Mesenchymal stem cell (in vitro differentiated cells and primary cell): ENCODE data around the gene MYH9.

Source experiments
- DNase-seq: peaks from one replicate; pipeline ENCODE4 v3.0.0-alpha.2; 2013
- H2AFZ ChIP-seq: one replicate; pipeline ENCODE4 v1.6.1; 2013; ENCODE audit warnings: low read depth, mild to moderate bottlenecking, control low read depth, inconsistent platforms, low read length, moderate library complexity
- H2AK5ac ChIP-seq: 2 replicates; pipeline ENCODE4 v1.6.1; 2013; ENCODE audit warnings: low read length, moderate library complexity, mild to moderate bottlenecking, inconsistent platforms; ENCODE audit not compliant: severe bottlenecking
- H2BK120ac ChIP-seq: one replicate; pipeline ENCODE4 v1.6.1; 2013; ENCODE audit warnings: low read depth, mild to moderate bottlenecking, inconsistent platforms, low read length, moderate library complexity
- H2BK12ac ChIP-seq, 2 experiments: one replicate each; pipeline ENCODE4 v1.6.1; 2013; ENCODE audit warnings: inconsistent platforms in 2 of 2, low read length in 2 of 2, mild to moderate bottlenecking in 2 of 2, moderate library complexity in 2 of 2, control low read depth in 1 of 2
- H2BK15ac ChIP-seq: one replicate; pipeline ENCODE4 v1.6.1; 2013; ENCODE audit warnings: mild to moderate bottlenecking, low read depth, inconsistent platforms; ENCODE audit not compliant: poor library complexity, severe bottlenecking
- H2BK5ac ChIP-seq: 2 replicates; pipeline ENCODE4 v1.6.1; 2013; ENCODE audit warnings: low read depth, mild to moderate bottlenecking, low read length, control low read depth, inconsistent platforms; ENCODE audit not compliant: poor library complexity, severe bottlenecking
- H3K14ac ChIP-seq, 2 experiments: one replicate each; pipeline ENCODE4 v1.6.1; 2013; ENCODE audit warnings: inconsistent platforms in 2 of 2, low read length in 2 of 2, control low read depth in 1 of 2, mild to moderate bottlenecking in 1 of 2, moderate library complexity in 1 of 2
- H3K18ac ChIP-seq, 2 experiments: one replicate each; pipeline ENCODE4 v1.6.1; 2013; ENCODE audit warnings: inconsistent platforms in 2 of 2, low read length in 2 of 2, control low read depth in 1 of 2, low read depth in 1 of 2, mild to moderate bottlenecking in 1 of 2
- H3K23ac ChIP-seq, 2 experiments: one replicate each; pipeline ENCODE4 v1.6.1; 2013; ENCODE audit warnings: inconsistent platforms in 2 of 2, low read length in 2 of 2, mild to moderate bottlenecking in 2 of 2, moderate library complexity in 2 of 2, control low read depth in 1 of 2
- H3K27ac ChIP-seq: 2 replicates; pipeline ENCODE4 v1.5.1; 2013; ENCODE audit warnings: mild to moderate bottlenecking, moderate library complexity, low read length, control low read depth, inconsistent platforms; ENCODE audit not compliant: poor library complexity, severe bottlenecking
- H3K27me3 ChIP-seq, 2 experiments: 2 replicates each; pipeline versions ENCODE4 v1.6.1 to v1.7.0; 2013; ENCODE audit warnings: low read length in 2 of 2, mild to moderate bottlenecking in 2 of 2, moderate library complexity in 2 of 2, control low read depth in 1 of 2, inconsistent platforms in 1 of 2; ENCODE audit not compliant: control insufficient read depth in 1 of 2, insufficient read depth in 1 of 2
- H3K36me3 ChIP-seq, 2 experiments: 2 replicates each; pipeline versions ENCODE4 v1.6.1 to v1.7.0; 2013; ENCODE audit warnings: low read length in 2 of 2, control low read depth in 1 of 2, inconsistent platforms in 1 of 2, low read depth in 1 of 2, mild to moderate bottlenecking in 1 of 2; ENCODE audit not compliant: insufficient read depth in 2 of 2, control insufficient read depth in 1 of 2
- H3K4ac ChIP-seq, 2 experiments: one replicate each; pipeline ENCODE4 v1.6.1; 2013; ENCODE audit warnings: inconsistent platforms in 2 of 2, low read length in 2 of 2, mild to moderate bottlenecking in 2 of 2, moderate library complexity in 2 of 2, control low read depth in 1 of 2, low read depth in 1 of 2
- H3K4me1 ChIP-seq: 2 replicates; pipeline ENCODE4 v1.6.1; 2013; ENCODE audit warnings: low read depth, low read length, control low read depth; ENCODE audit not compliant: control insufficient read depth, insufficient read depth
- H3K4me2 ChIP-seq: 2 replicates; pipeline ENCODE4 v1.6.1; 2013; ENCODE audit warnings: low read length, mild to moderate bottlenecking, inconsistent platforms; ENCODE audit not compliant: poor library complexity, severe bottlenecking
- H3K4me3 ChIP-seq, 2 experiments: 2 replicates each; pipeline versions ENCODE4 v1.5.1 to v1.7.0; 2013; ENCODE audit warnings: low read length in 2 of 2, mild to moderate bottlenecking in 2 of 2, control low read depth in 1 of 2, low read depth in 1 of 2; ENCODE audit not compliant: insufficient read depth in 1 of 2
- H3K79me1 ChIP-seq: replicated peaks from 2 replicates; pipeline ENCODE4 v1.6.1; 2013; ENCODE audit warnings: mild to moderate bottlenecking, control low read depth, low read length, inconsistent platforms; ENCODE audit not compliant: poor library complexity, severe bottlenecking
- H3K9ac ChIP-seq: 2 replicates; pipeline ENCODE4 v1.7.0; 2013; ENCODE audit warnings: mild to moderate bottlenecking, low read length, moderate library complexity
- H3K9me3 ChIP-seq: 2 replicates; pipeline ENCODE4 v1.7.0; 2013; ENCODE audit warnings: mild to moderate bottlenecking, low read length; ENCODE audit not compliant: control insufficient read depth
- H4K8ac ChIP-seq: one replicate; pipeline ENCODE4 v1.6.1; 2013; ENCODE audit warnings: inconsistent platforms, mild to moderate bottlenecking, low read length, moderate library complexity
- H4K91ac ChIP-seq: one replicate; pipeline ENCODE4 v1.6.1; 2013; ENCODE audit warnings: mild to moderate bottlenecking, low read length, inconsistent platforms
- WGBS: methylation state at CpG from one replicate; pipeline ENCODE4 v1.1.7; 2013; ENCODE audit warnings: mixed read lengths; 5-methylcytosine and 5-hydroxymethylcytosine counted together

MYH9 gene

DNA sequence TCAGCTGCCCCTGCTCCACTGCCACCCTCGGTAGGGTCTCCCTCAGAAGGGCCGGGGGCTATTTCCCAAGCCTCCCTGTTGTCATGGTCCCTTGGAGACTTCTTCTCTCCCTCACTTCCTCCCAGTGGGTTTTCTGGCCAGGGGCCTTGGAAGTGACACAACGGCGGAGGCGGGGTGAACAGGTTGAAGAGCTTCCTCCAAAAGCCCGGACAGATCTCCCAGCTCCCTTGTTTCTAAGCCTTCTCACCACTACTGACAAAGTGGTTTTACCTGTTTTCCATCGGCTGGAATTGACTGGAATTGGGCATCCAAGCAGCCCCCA, 14.5 kb downstream of the MYH9 start:
- peaks cover 14 to 44% of the 10 kb centered on the region in 2 experiments for H3K36me3 ChIP-seq
- no peak overlapping the region for H2BK12ac ChIP-seq
- 86% methylated on average over 7 of the region's 7 CpGs for WGBS
- H3K4me2 ChIP-seq, result no peak overlapping the region
- H3K23ac ChIP-seq, result no peak overlapping the region
- no peak for DNase-seq
- no peak overlapping the region for H3K4ac ChIP-seq
- peaks cover 48% of the 10 kb centered on the region for H3K4me1 ChIP-seq
- H3K27me3 ChIP-seq, result no peaks in the 10 kb centered on the region
- H2BK5ac ChIP-seq, result no peak overlapping the region
- no peaks in the 10 kb centered on the region for H3K79me1 ChIP-seq
- H4K8ac ChIP-seq, result no peak overlapping the region
- no peak overlapping the region for H4K91ac ChIP-seq
- H3K9me3 ChIP-seq, result no peaks in the 10 kb centered on the region
- no peak overlapping the region for H3K14ac ChIP-seq
- peak overlapping the region; percentile 69 for H3K27ac ChIP-seq
- no peak overlapping the region for H3K4me3 ChIP-seq
- no peak overlapping the region for H3K18ac ChIP-seq
- H2AK5ac ChIP-seq, result peak overlapping the region; percentile 29
- H3K9ac ChIP-seq, result no peak overlapping the region
- no peak overlapping the region for H2BK120ac ChIP-seq
- H2BK15ac ChIP-seq, result no peak overlapping the region
- H2AFZ ChIP-seq, result no peak overlapping the region

GRCh38 chr22:36371920-36372319, 15.8 kb downstream of the MYH9 start:
- no peak overlapping the region for H4K91ac ChIP-seq
- 89% methylated on average over 1 of the region's 2 CpGs for WGBS
- no peak overlapping the region for H2BK12ac ChIP-seq

DNA sequence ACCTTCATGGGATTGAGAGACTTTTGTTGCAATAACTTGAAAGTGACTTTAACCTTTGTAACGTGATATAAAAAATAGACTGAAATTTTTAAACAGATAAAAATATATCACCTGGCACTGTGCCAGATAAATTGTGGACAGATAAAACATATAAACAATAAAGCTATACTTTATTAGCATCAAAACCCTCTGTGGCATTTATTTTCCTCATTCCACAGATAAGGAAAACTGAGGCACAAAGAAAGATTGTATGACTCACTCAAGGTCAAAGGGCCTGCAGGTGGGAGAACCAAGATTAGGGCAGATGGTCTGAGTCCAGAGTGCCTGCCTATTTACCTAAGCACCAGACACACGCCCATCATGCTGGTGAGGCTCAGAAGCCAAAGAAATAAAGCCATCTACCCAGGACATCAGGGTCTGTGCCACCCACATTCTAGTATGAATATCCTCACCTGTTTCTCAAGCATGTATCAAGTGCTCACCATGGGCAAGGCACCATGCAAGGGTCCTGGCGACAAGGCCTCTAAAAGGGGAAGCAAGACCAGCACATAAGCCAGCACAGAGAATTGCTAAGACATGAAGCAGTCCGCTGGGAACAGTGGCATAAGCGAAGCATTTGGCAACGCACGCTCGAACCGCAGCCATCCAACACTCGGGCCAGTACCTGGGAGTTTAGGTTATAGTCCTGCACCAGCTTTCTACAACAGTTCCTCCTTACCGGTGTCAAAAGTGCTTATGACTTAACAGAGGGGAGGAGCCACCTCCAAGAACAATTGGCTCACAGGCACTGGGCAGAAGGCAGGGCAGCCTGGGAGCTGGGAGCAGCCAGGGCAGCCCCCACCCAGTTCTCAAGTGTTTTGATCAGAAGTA, 17.6 kb downstream of the MYH9 start:
- Histone ChIP-seq H2BK12ac (no peak overlapping the region), H3K4me3 (peak overlapping the region in 1 of 2 experiments; percentile 19), H3K18ac (no peak overlapping the region), H3K23ac (no peak overlapping the region), H3K79me1 (no peaks in the 10 kb centered on the region), H3K4ac (peak overlapping the region in 1 of 2 experiments; percentile 11), H2BK5ac (no peak overlapping the region), H4K8ac (no peak overlapping the region), H3K4me2 (peak overlapping the region; percentile 36), H3K27ac (peak overlapping the region; percentile 90), H2AFZ (no peak overlapping the region), H3K9me3 (no peaks in the 10 kb centered on the region), H3K14ac (peak overlapping the region in 1 of 2 experiments; percentile 3), H2BK15ac (no peak overlapping the region), H3K36me3 (peaks cover 13 to 41% of the 10 kb centered on the region in 2 experiments), H3K4me1 (peaks cover 64% of the 10 kb centered on the region), H2BK120ac (no peak overlapping the region), H2AK5ac (no peak overlapping the region), H4K91ac (no peak overlapping the region), H3K9ac (no peak overlapping the region), H3K27me3 (no peaks in the 10 kb centered on the region)
- WGBS, result 77% methylated on average over 10 of the region's 11 CpGs
- DNase-seq, result peak; percentile 68

More at GRCh38 chr22:36371920-36372319, 15.8 kb downstream of the MYH9 start:
- no peak overlapping the region for H2BK15ac ChIP-seq
- H3K18ac ChIP-seq, result peak overlapping the region in 1 of 2 experiments; percentile 30
- H3K27me3 ChIP-seq, result no peaks in the 10 kb centered on the region
- DNase-seq, result no peak
- no peak overlapping the region for H4K8ac ChIP-seq
- H3K36me3 ChIP-seq, result peaks cover 11 to 45% of the 10 kb centered on the region in 2 experiments
- no peak overlapping the region for H3K9ac ChIP-seq
- H3K27ac ChIP-seq, result peak overlapping the region; percentile 68
- H3K23ac ChIP-seq, result no peak overlapping the region
- peaks cover 58% of the 10 kb centered on the region for H3K4me1 ChIP-seq
- H2BK5ac ChIP-seq, result no peak overlapping the region
- H2BK120ac ChIP-seq, result no peak overlapping the region
- no peak overlapping the region for H3K4me3 ChIP-seq
- no peak overlapping the region for H3K4me2 ChIP-seq
- H3K9me3 ChIP-seq, result no peaks in the 10 kb centered on the region
- H3K14ac ChIP-seq, result no peak overlapping the region
- no peak overlapping the region for H3K4ac ChIP-seq
- H2AFZ ChIP-seq, result no peak overlapping the region
- no peak overlapping the region for H2AK5ac ChIP-seq
- no peaks in the 10 kb centered on the region for H3K79me1 ChIP-seq

GRCh38 chr22:36369004-36369921, 18.5 kb downstream of the MYH9 start:
- Histone ChIP-seq H2BK12ac (peak overlapping the region; percentile 30 to 82), H3K4me2 (peak overlapping the region; percentile 1), H2BK15ac (no peak overlapping the region), H2BK120ac (no peak overlapping the region), H3K4me1 (peaks cover 66% of the 10 kb centered on the region), H3K4me3 (no peak overlapping the region), H2BK5ac (peak overlapping the region; percentile 49), H4K8ac (peak overlapping the region; percentile 22), H3K23ac (no peak overlapping the region), H3K27ac (peak overlapping the region; percentile 90), H3K79me1 (no peaks in the 10 kb centered on the region), H3K27me3 (no peaks in the 10 kb centered on the region), H3K9me3 (no peaks in the 10 kb centered on the region), H3K14ac (peak overlapping the region in 1 of 2 experiments; percentile 53), H3K36me3 (peaks cover 8 to 38% of the 10 kb centered on the region in 2 experiments), H2AFZ (no peak overlapping the region), H3K18ac (peak overlapping the region; percentile 4 to 91), H3K9ac (peak overlapping the region; percentile 2), H2AK5ac (peak overlapping the region; percentile 46), H3K4ac (peak overlapping the region in 1 of 2 experiments; percentile 29), H4K91ac (no peak overlapping the region)
- DNase-seq, result peak; percentile 56
- 34% methylated on average over 15 of the region's 19 CpGs for WGBS
